Body of pancreas (tissue), 4 donors: ENCODE results near the gene PINK1. TPM values are rescaled to one million over a fixed set of nuclear protein-coding genes. Genes with fewer than 3 reads are reported as not detected.

Source experiments
- ATAC-seq: fragments of 150-250 bp; one replicate; pipeline ENCODE4 v1.9.1; 2016
- DNase-seq, 4 donors: peaks; one replicate each; pipeline ENCODE4 v3.0.0-alpha.2; 2019
- H3K27ac ChIP-seq, 4 donors: fragments of 200-600 bp; sonication (generic); 1 replicate in 3 of 4; 2 replicates in 1 of 4; pipeline versions ENCODE4 v1.5.1 to v1.6.1; 2016 to 2019; ENCODE audit warnings: mild to moderate bottlenecking in 1 of 4, mixed read lengths in 1 of 4, moderate library complexity in 1 of 4
- H3K27me3 ChIP-seq, 2 donors: fragments of 200-600 bp; sonication (generic); one replicate each; pipeline ENCODE4 v1.6.0; 2016; ENCODE audit warnings: mild to moderate bottlenecking in 1 of 2
- H3K36me3 ChIP-seq, 2 donors: fragments of 200-600 bp; sonication (generic); replicated peaks in 1 of 2; 2 replicates each; pipeline ENCODE4 v1.5.1; 2016; ENCODE audit warnings: low read depth in 2 of 2; ENCODE audit not compliant: insufficient read depth in 1 of 2
- H3K4me1 ChIP-seq: fragments of 200-600 bp; sonication (generic); one replicate; pipeline ENCODE4 v1.6.0; 2016
- H3K4me3 ChIP-seq, 2 donors: fragments of 200-600 bp; sonication (generic); 1 replicate in 1 of 2; 2 replicates in 1 of 2; pipeline ENCODE4 v1.5.1; 2016 to 2019
- H3K9me3 ChIP-seq, 3 donors: fragments of 200-600 bp; sonication (generic); 1 replicate in 2 of 3; 2 replicates in 1 of 3; pipeline ENCODE4 v1.5.1; 2016
- POLR2A ChIP-seq, 3 donors: fragments of 450-650 bp; IDR thresholded peaks; one replicate each; pipeline ENCODE4 v1.6.1; 2016; ENCODE audit warnings: antibody characterized with exemption in 3 of 3, mild to moderate bottlenecking in 2 of 3
- WGBS, 2 donors: methylation state at CpG; one replicate each; pipeline ENCODE4 v1.1.5; 2017; 5-methylcytosine and 5-hydroxymethylcytosine counted together
- intact Hi-C: fragments of 100-400 bp; cut with DNase I; formaldehyde crosslinking; loops from one replicate; pipeline ENCODE4 v1.15.1; 2023
- total RNA-seq, 2 donors: library from RNA; depleted of rRNA; stranded (reverse); fragments of >200 nt; gene quantifications; one replicate each; pipeline ENCODE4 v1.1.0, GENCODE V29; 2016
- TF ChIP-seq, protein P1 (sequence below), 7 experiments: fragments of 450-650 bp in 4 of 7; fragments of 200-600 bp in 3 of 7; sonication (generic) in 3 of 7; IDR thresholded peaks; one replicate each; pipeline ENCODE4 v1.5.1; 2016 to 2019; ENCODE audit warnings: antibody characterized with exemption in 7 of 7

The PINK1 gene
- total RNA-seq, 2 donors from 2014 or later = 40.9 to 67.5 TPM

DNA sequence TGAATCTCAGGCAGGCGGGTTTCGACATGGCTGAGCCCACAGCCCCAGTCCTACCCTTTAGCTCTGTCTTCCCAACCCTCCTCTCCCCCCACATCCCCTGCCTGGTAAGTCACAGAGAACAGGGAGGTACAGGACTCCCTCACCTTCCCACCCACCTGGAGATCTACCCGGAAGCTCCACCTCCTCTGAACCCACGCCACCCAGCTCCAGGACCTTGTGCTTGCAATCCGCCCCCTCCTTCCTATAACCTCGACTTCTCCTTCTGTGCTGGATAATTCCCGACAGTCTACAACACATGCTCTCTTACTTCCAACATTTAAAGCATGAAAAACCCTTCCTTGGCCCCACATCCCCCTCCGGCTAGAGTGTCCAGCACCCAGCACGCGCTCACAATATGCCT, 62.3 kb downstream of the PINK1 start:
- Histone ChIP-seq H3K27me3 (no peaks in the 10 kb centered on the region), H3K27ac (no peak overlapping the region), H3K36me3 (no peaks in the 10 kb centered on the region), H3K9me3 (no peaks in the 10 kb centered on the region), H3K4me1 (peaks cover 6% of the 10 kb centered on the region), H3K4me3 (no peak overlapping the region)
- DNase-seq (no peak), ATAC-seq (no peak)
- 69 to 71% methylated on average over 10 of the region's 10 CpGs for WGBS, 2 donors
- intact Hi-C loops = loop anchor here (5.0 kb wide), 1 partner anchor 502 kb away; no protein-coding TSS in a partner anchor
- TF ChIP-seq POLR2A (IDR thresholded peaks at IDR 0.05) = no peak
- TF ChIP-seq, protein P1, sequence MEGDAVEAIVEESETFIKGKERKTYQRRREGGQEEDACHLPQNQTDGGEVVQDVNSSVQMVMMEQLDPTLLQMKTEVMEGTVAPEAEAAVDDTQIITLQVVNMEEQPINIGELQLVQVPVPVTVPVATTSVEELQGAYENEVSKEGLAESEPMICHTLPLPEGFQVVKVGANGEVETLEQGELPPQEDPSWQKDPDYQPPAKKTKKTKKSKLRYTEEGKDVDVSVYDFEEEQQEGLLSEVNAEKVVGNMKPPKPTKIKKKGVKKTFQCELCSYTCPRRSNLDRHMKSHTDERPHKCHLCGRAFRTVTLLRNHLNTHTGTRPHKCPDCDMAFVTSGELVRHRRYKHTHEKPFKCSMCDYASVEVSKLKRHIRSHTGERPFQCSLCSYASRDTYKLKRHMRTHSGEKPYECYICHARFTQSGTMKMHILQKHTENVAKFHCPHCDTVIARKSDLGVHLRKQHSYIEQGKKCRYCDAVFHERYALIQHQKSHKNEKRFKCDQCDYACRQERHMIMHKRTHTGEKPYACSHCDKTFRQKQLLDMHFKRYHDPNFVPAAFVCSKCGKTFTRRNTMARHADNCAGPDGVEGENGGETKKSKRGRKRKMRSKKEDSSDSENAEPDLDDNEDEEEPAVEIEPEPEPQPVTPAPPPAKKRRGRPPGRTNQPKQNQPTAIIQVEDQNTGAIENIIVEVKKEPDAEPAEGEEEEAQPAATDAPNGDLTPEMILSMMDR (IDR thresholded peaks at IDR 0.05) = no peak

DNA sequence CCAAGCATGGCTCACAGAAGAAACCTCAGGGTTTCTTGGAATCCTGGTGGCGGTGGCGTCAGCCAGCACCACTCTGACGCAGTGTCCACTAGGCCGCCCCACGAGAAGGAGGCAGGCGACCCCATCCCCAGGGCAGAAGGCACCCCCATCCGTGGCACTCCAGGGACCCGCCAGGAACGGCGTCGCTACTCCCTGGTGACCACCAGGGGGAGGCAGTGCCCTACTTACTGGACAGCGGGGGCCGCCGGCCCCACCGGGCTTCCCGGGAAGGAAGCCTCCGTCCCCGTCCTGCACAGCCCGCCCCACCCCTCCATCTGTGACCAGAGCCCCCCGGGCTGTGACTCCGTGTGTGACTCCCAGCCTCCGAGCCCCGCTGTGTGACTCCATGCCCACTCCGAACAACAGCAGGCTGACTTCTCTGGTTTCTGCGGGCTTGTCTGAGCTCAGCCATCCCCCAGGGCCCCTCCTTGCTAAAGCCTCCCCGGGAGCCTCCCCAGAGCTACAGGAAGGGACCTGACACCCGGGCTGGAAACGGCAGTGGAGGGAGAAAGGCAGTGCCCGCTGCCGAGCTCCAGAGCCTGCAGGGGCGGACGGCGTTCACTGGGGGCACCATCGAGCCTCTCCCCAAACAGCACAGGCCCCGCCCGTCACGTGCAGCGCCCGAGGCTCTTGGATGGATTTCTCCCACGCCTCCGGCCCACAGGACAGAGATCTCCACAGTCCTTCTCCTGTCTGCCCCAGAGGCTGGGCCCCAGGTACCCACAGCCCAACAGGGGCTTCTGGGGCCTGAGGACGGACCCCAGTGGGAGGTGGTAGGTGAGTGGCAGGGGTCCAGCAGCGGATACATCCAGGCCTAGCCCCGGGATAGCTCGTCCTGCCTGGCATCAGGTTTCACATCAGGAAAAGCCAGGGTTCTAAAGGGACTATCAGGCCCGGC, 63.4 kb downstream of the PINK1 start:
- Histone ChIP-seq H3K27ac (peak overlapping the region; percentile 21 to 75 (median 68)), H3K4me3 (peak overlapping the region; percentile 31 to 54), H3K27me3 (no peaks in the 10 kb centered on the region), H3K9me3 (no peaks in the 10 kb centered on the region), H3K4me1 (peaks cover 6% of the 10 kb centered on the region), H3K36me3 (no peaks in the 10 kb centered on the region)
- WGBS, 2 donors = 2 to 5% methylated on average over 18 to 46 of the region's 46 CpGs
- intact Hi-C loops = loop anchor here (5.0 kb wide), 1 partner anchor 501 kb away; no protein-coding TSS in a partner anchor
- DNase-seq (peak; percentile 77 to 86 (median 82)), ATAC-seq (peak; percentile 93)
- TF ChIP-seq, protein P1 (IDR thresholded peaks at IDR 0.05) = peak; percentile 77 to 91 (median 83)
- TF ChIP-seq POLR2A (IDR thresholded peaks at IDR 0.05) = peak in 1 of 3 donors; percentile 10

DNA sequence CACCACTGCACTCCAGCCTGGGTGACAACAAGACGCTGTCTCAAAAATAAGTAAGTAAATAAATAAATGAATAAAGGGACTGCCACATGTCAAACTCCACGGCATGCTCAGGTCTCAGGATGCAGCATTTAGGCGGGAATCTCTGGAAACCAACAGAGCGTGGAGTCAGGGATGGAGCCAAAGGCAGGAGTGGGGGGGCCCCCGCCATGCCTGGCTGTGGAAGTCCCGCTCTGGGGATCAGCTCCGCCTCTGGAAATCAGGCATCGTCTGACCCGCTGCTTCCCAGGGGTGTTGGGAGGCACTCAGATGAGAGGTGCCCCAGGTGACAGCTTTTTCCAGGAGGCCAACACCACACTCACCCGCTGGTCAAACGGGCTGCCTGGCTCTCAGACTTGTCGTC, 64.3 kb downstream of the PINK1 start:
- intact Hi-C loops = loop anchor here (5.0 kb wide), 1 partner anchor 500 kb away; no protein-coding TSS in a partner anchor
- DNase-seq = no peak
- H3K4me1 ChIP-seq = peaks cover 6% of the 10 kb centered on the region
- H3K27me3 ChIP-seq = no peaks in the 10 kb centered on the region
- TF ChIP-seq, protein P1 (IDR thresholded peaks at IDR 0.05) = no peak
- no peak for TF ChIP-seq POLR2A (IDR thresholded peaks at IDR 0.05)
- no peak for ATAC-seq
- WGBS, 2 donors = 67 to 69% methylated on average over 12 of the region's 12 CpGs
- H3K27ac ChIP-seq = no peak overlapping the region
- no peaks in the 10 kb centered on the region for H3K36me3 ChIP-seq
- no peak overlapping the region for H3K4me3 ChIP-seq
- no peaks in the 10 kb centered on the region for H3K9me3 ChIP-seq

DNA sequence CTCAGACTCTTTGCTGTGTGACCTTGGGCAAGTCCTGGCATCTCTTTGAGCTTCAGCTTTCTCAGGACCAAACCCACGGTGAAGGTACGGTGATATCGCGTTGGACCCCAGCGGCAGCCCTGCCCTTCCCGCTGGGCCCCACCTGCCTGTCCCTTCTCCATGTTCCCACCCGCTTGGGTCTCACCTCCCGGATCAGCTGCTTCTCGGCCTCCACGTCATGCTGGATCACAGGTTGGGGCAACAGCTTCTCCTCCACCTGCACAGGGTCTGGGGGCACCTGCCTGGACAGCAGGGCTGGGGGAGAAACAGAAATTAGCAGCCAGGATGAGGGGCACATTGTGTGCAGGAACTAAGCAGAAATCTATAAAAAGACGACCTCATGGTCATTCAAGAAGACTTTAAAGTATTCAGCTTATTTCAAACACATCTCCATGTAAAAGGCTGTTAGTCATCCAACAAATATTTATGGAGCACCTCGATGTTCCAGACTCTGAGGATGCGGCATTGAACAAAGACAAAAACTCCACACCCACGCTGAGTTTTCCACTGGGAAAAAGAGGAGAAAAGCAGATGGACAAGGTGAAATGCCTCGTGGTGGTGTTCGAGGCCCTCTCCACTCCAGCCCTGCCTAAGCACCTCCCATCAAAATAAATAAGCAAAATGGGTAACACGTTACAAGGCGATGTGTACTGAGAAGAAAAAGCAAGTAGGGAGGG, 65.1 kb downstream of the PINK1 start:
- no peak for ATAC-seq
- no peak for TF ChIP-seq POLR2A (IDR thresholded peaks at IDR 0.05)
- TF ChIP-seq, protein P1 (IDR thresholded peaks at IDR 0.05) = no peak
- Histone ChIP-seq H3K4me1 (peaks cover 6% of the 10 kb centered on the region), H3K27ac (no peak overlapping the region), H3K27me3 (no peaks in the 10 kb centered on the region), H3K36me3 (no peaks in the 10 kb centered on the region), H3K4me3 (no peak overlapping the region), H3K9me3 (no peaks in the 10 kb centered on the region)
- no peak for DNase-seq
- intact Hi-C loops = loop anchor here (5.0 kb wide), 1 partner anchor 499 kb away; no protein-coding TSS in a partner anchor
- whole genome bisulfite sequencing, 2 donors = 78 to 79% methylated on average over 16 to 18 of the region's 18 CpGs
